Fibroblast of lung (primary cell): ENCODE data around the gene SLC25A4. TPM values are rescaled to one million over a fixed set of nuclear protein-coding genes. Genes with fewer than 3 reads are reported as not detected.

Source experiments
- DNase-seq, 2 donors: peaks; one replicate each; pipeline versions ENCODE4 v3.0.0 to v3.0.0-alpha.2; 2010; ENCODE audit warnings: low read depth in 2 of 2
- H2AFZ ChIP-seq: 2 replicates; pipeline ENCODE4 v1.5.1; 2012; ENCODE audit warnings: low read length, control low read depth, inconsistent platforms
- H3K27ac ChIP-seq: 2 replicates; pipeline ENCODE4 v1.5.1; 2011; ENCODE audit warnings: low read length, control low read depth; ENCODE audit not compliant: insufficient read depth
- H3K27me3 ChIP-seq: 2 replicates; pipeline ENCODE4 v1.5.1; 2011; ENCODE audit warnings: mild to moderate bottlenecking, low read length; ENCODE audit not compliant: control insufficient read depth, insufficient read depth
- H3K36me3 ChIP-seq: 2 replicates; pipeline ENCODE4 v1.5.1; 2011; ENCODE audit warnings: low read length; ENCODE audit not compliant: control insufficient read depth, insufficient read depth
- H3K4me1 ChIP-seq: 2 replicates; pipeline ENCODE4 v1.5.1; 2011; ENCODE audit warnings: low read length; ENCODE audit not compliant: control insufficient read depth, insufficient read depth; ENCODE audit errors: extremely low read depth
- H3K4me2 ChIP-seq: 2 replicates; pipeline ENCODE4 v1.5.1; 2011; ENCODE audit warnings: low read length, control low read depth; ENCODE audit not compliant: insufficient read depth; ENCODE audit errors: extremely low read depth
- H3K4me3 ChIP-seq, 4 experiments: fragments of 200-600 bp in 1 of 4; sonication (generic) in 1 of 4; replicated peaks in 1 of 4; 2 replicates each; pipeline ENCODE4 v1.5.1; 2011 to 2016; ENCODE audit warnings: low read length in 4 of 4, low read depth in 3 of 4, mild to moderate bottlenecking in 3 of 4, control low read depth in 2 of 4, inconsistent platforms in 1 of 4, mixed read lengths in 1 of 4; ENCODE audit not compliant: insufficient read depth in 1 of 4; ENCODE audit errors: control extremely low read depth in 1 of 4
- H3K79me2 ChIP-seq: 2 replicates; pipeline ENCODE4 v1.5.1; 2012; ENCODE audit warnings: mild to moderate bottlenecking, low read length, inconsistent platforms; ENCODE audit not compliant: control insufficient read depth, insufficient read depth
- H3K9ac ChIP-seq: 2 replicates; pipeline ENCODE4 v1.5.1; 2011; ENCODE audit warnings: mild to moderate bottlenecking, low read length, control low read depth; ENCODE audit not compliant: insufficient read depth
- H3K9me3 ChIP-seq: 2 replicates; pipeline ENCODE4 v1.5.1; 2012; ENCODE audit warnings: low read depth, low read length; ENCODE audit not compliant: control insufficient read depth, insufficient read depth
- H4K20me1 ChIP-seq: 2 replicates; pipeline ENCODE4 v1.5.1; 2011; ENCODE audit warnings: low read length; ENCODE audit not compliant: control insufficient read depth, insufficient read depth; ENCODE audit errors: extremely low read depth
- CTCF ChIP-seq, 2 donors: IDR thresholded peaks in 1 of 2; conservative IDR thresholded peaks in 1 of 2; 1 replicate in 1 of 2; 2 replicates in 1 of 2; pipeline ENCODE4 v1.5.1; 2011 to 2012; ENCODE audit warnings: low read length in 2 of 2, control low read depth in 1 of 2, inconsistent platforms in 1 of 2, low read depth in 1 of 2, mild to moderate bottlenecking in 1 of 2
- EZH2 ChIP-seq: IDR thresholded peaks from 2 replicates; pipeline ENCODE4 v1.5.1; 2012; ENCODE audit warnings: low read length, control low read depth, mild to moderate bottlenecking; ENCODE audit errors: missing control alignments
- polyA plus RNA-seq, 2 donors: library from polyadenylated mRNA; depleted of rRNA in 1 of 2; stranded (reverse) in 1 of 2; unstranded in 1 of 2; fragments of >200 nt; gene quantifications; 2 replicates each; pipeline ENCODE4 v1.2.1, GENCODE V29; 2011 to 2012; ENCODE audit warnings: missing spikeins in 1 of 2
- total RNA-seq: library from RNA; depleted of rRNA; stranded (reverse); fragments of >200 nt; gene quantifications from 2 replicates; pipeline ENCODE4 v1.2.1, GENCODE V29; 2014

The SLC25A4 gene
- total and polyA plus RNA-seq, 2 donors (not counting 1 experiment from before 2014, with no cell fraction given) = 11.4 to 14.6 TPM

DNA sequence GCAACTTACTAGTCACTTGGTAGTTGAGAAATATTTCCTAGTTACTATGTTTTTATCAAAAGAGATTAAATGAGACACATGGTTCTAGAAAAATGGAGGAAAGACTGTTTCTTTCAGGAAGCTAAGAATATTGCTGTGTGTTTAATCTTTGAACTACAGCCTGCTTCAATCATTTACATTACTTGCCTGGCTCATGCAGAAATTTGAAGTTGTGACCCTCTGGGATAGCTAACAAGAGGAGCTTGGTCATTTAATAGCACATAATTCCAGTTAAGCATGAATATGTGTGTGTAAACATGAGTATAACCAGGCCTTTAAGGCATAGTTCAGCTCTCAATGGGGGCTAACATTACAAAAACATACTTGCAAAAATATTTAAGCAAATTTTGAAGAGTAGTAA, 44.6 kb upstream of the SLC25A4 start:
- Histone ChIP-seq H2AFZ (no peak overlapping the region), H3K4me2 (no peak overlapping the region), H4K20me1 (no peaks in the 10 kb centered on the region), H3K27me3 (peaks cover 5% of the 10 kb centered on the region), H3K4me3 (no peak overlapping the region), H3K79me2 (no peaks in the 10 kb centered on the region), H3K9me3 (no peaks in the 10 kb centered on the region), H3K4me1 (no peaks in the 10 kb centered on the region), H3K9ac (no peak overlapping the region), H3K27ac (no peak overlapping the region), H3K36me3 (no peaks in the 10 kb centered on the region)
- TF ChIP-seq CTCF (conservative IDR thresholded peaks at IDR 0.05 in 1 of 2, IDR thresholded peaks at IDR 0.05 in 1 of 2; ENCODE audit: low read depth in 1 of 2, low read length in 2 of 2) (no peak), EZH2 (no peak)
- DNase-seq = no peak

- no peak for DNase-seq
- Histone ChIP-seq H3K4me1 (no peaks in the 10 kb centered on the region), H3K4me2 (no peak overlapping the region), H2AFZ (no peak overlapping the region), H3K4me3 (no peak overlapping the region), H3K9ac (no peak overlapping the region), H3K79me2 (no peaks in the 10 kb centered on the region), H3K9me3 (no peaks in the 10 kb centered on the region), H3K27ac (no peak overlapping the region), H4K20me1 (no peaks in the 10 kb centered on the region), H3K36me3 (no peaks in the 10 kb centered on the region), H3K27me3 (peaks cover 5% of the 10 kb centered on the region)
- TF ChIP-seq CTCF (conservative IDR thresholded peaks at IDR 0.05 in 1 of 2, IDR thresholded peaks at IDR 0.05 in 1 of 2; ENCODE audit: low read depth in 1 of 2, low read length in 2 of 2) (no peak), EZH2 (no peak)
Observed at GRCh38 chr4:185099024-185099682, 43.9 kb upstream of the SLC25A4 start.

DNA sequence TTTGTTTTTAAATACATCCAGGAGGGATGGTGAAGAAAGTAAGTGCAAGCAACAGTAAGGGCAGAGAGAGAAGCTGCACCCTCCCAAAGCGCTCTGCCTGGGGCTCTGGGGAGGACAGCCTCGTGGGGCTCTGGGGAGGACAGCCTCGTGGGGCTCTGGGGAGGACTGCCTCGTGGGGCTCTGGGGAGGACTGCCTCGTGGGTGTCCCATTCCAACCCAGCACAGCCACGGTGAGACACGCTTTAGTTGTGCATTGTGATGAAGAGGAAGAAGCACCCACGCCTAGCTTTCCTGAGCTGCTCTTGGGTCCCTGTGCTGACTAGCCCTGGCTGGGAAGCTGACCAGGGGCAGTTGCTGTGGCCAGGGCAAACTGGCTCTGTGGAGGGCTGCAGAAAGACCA, 43.1 kb upstream of the SLC25A4 start:
- Histone ChIP-seq H2AFZ (no peak overlapping the region), H3K4me1 (no peaks in the 10 kb centered on the region), H3K9ac (no peak overlapping the region), H3K4me3 (no peak overlapping the region), H3K9me3 (no peaks in the 10 kb centered on the region), H3K36me3 (no peaks in the 10 kb centered on the region), H3K27ac (no peak overlapping the region), H3K27me3 (peaks cover 7% of the 10 kb centered on the region), H4K20me1 (no peaks in the 10 kb centered on the region), H3K79me2 (no peaks in the 10 kb centered on the region), H3K4me2 (no peak overlapping the region)
- TF ChIP-seq CTCF (conservative IDR thresholded peaks at IDR 0.05 in 1 of 2, IDR thresholded peaks at IDR 0.05 in 1 of 2; ENCODE audit: low read depth in 1 of 2, low read length in 2 of 2) (no peak), EZH2 (no peak)
- no peak for DNase-seq
